ENCODE measurements around the gene BUB1B.

The BUB1B gene

DNA sequence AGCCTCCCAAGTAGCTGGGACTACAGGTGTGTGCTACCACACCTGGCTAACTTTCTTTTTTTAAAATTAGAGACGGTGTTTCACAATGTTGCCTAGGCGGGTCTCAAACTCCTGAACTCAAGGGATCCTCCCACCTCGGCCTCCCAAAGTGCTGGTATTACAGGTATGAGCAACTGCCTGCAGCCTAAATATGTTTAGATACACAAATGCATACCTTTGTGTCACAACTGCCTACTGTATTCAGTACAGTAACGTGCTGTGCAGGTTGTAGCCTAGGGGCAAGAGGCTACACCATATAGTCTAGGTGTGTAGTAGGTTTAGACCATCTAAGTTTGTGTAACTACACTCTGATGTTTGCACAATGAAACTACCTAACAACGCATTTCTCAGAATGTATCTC, 68.4 kb downstream of the BUB1B start:
- TF ChIP-seq, protein P1, sequence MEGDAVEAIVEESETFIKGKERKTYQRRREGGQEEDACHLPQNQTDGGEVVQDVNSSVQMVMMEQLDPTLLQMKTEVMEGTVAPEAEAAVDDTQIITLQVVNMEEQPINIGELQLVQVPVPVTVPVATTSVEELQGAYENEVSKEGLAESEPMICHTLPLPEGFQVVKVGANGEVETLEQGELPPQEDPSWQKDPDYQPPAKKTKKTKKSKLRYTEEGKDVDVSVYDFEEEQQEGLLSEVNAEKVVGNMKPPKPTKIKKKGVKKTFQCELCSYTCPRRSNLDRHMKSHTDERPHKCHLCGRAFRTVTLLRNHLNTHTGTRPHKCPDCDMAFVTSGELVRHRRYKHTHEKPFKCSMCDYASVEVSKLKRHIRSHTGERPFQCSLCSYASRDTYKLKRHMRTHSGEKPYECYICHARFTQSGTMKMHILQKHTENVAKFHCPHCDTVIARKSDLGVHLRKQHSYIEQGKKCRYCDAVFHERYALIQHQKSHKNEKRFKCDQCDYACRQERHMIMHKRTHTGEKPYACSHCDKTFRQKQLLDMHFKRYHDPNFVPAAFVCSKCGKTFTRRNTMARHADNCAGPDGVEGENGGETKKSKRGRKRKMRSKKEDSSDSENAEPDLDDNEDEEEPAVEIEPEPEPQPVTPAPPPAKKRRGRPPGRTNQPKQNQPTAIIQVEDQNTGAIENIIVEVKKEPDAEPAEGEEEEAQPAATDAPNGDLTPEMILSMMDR (IDR thresholded peaks at IDR 0.05; ENCODE audit: low read depth, low read length), result no peak
- H3K4me3 ChIP-seq (replicated peaks in 1 of 2; ENCODE audit: low read depth in 2 of 2, low read length in 2 of 2), result no peak overlapping the region
- DNase-seq (ENCODE audit: low read depth in 2 of 2), result no peak

DNA sequence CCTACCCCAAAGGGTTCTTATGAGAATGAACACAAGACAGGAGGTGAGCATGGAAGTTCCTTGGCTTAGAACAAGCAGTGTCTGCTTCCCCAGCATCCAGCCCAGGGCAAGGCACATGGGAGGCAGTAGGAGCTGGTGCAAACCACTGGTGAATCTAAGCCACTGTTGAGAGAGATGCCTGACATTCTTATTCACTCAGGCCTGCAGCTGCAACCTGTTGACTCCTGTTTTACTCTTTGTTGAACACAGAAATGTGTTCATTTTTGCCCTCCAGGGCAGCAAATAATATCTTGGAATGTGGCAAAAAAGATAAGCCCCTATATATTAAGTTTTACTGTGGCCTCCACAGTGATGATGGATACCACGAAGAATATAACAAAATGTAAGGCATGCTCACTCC, 69.1 kb downstream of the BUB1B start:
- no peak overlapping the region for H3K4me3 ChIP-seq (replicated peaks in 1 of 2; ENCODE audit: low read depth in 2 of 2, low read length in 2 of 2)
- TF ChIP-seq, protein P1 (IDR thresholded peaks at IDR 0.05; ENCODE audit: low read depth, low read length), result no peak
- DNase-seq (ENCODE audit: low read depth in 2 of 2), result no peak

DNA sequence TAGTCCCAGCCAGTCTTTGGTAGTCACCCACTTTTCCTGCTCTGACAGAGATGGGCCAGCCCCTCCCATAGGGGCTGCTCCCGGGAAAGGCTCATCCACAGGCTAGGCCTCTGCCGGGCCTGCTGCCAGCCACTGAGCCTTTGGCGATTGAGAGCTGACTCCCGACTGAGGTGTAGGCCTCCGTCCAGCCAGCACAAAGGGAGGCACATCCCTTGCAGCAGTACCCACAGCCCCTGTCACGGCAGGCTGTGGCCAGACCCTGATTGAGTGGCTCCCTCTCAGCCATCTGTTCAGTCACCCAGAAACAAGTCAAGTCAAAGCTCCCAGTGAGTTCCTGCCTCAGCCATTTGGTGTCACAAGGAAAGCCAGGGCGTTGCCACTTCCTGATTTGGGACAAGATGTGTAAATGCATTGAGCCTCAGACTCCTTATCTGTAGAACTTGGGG, 71.8 kb downstream of the BUB1B start:
- DNase-seq (ENCODE audit: low read depth in 2 of 2), result peak in 1 of 2 donors; percentile 49
- TF ChIP-seq, protein P1 (IDR thresholded peaks at IDR 0.05; ENCODE audit: low read depth, low read length), result no peak

DNA sequence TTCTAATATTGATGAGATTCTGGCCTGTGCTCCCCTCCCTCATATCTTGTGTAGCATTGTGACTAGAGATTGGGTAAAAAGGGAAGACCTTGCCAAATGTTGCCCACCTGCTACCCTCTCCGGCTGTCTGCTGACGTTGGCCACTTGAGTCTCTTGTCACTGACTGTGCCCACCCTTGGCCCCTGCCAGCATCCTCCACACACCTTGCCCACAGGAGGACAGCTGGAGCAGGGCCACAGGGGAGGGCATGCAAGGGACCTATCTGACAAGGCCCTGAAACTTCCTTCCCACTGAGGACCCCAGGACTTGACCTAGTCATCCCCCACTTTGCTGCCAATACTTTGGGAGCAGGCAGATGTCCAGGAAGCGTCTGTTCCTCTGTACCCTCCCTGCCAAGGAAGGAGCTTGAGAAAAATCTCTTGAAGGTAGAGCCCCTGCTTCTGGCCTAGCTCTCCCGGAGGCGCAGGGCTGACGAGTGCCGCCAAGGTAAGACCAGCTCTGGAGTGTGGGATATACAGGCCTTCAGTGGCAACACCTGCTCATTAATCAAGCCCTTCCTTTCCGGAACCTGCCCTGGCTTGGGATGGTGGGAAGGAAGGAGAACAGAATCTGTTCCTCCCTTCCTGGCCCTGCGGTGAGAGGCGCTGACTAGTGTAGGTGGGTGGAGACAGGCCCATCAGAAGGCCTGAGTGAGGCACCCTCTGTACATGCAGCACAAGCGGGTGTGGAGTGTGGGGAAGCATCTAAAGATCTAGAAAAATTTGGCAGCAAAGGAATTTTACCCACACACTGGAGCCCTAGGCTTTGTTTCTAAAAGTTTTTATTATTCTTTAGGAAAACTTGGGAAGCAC, 73.1 kb downstream of the BUB1B start:
- DNase-seq (ENCODE audit: low read depth in 2 of 2), result no peak
- TF ChIP-seq, protein P1 (IDR thresholded peaks at IDR 0.05; ENCODE audit: low read depth, low read length), result no peak
- H3K4me3 ChIP-seq (replicated peaks in 1 of 2; ENCODE audit: low read depth in 2 of 2, low read length in 2 of 2), result no peak overlapping the region

More for the DNA sequence above, 71.8 kb downstream of the BUB1B start:
- no peak overlapping the region for H3K4me3 ChIP-seq (replicated peaks in 1 of 2; ENCODE audit: low read depth in 2 of 2, low read length in 2 of 2)

DNA sequence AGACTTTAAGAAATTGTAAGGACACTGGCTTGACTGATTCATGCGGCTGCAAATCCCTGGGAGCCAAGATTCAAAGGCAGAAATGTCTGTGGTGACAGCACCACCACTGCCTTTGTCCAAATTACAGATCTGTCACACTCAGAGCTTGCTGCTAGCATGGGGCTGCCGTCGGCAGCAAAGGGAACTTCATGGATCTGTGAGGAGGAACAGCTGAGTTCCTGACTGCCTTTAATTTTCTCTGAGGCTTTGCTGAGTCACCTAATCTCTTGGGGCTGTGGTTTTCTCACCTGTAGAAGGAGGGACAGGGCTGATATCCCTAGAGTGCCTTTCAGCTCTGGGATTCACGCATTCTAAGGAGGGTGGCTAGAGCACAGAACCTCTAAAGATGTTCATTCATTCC, 73.9 kb downstream of the BUB1B start:
- no peak overlapping the region for H3K4me3 ChIP-seq (replicated peaks in 1 of 2; ENCODE audit: low read depth in 2 of 2, low read length in 2 of 2)
- TF ChIP-seq, protein P1 (IDR thresholded peaks at IDR 0.05; ENCODE audit: low read depth, low read length), result no peak

DNA sequence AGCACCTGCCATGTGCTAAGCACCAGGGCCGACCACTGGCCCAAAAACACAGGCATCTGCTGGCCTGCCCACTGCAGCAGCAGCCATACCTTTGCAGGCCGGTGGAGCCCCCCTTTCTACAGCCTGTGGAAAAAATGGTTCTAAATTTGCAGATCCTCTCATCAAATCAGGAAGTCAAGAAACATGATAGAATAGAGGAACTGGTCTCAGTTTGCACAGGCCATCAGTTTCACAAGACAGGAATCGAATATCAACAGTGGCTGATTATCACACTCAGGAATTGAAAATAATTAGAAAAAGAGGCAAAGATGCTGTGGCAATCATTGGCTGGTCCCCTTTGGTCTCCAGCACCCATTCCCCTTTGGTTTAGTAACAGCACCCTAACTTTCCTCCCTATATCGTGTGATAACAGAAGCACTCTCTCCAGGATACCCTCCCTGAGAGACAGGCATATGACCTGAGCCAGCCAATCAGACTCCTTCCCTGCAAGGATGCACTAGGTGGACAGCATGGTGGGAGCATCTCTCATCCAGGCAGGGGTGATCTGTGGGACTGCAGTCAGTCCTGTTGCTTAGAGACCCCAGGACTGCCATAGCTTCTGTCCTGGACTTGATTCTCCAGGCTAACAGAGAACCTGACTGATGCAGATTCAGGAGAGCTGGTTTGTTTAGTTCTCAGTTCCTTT, 74.5 kb downstream of the BUB1B start:
- TF ChIP-seq, protein P1 (IDR thresholded peaks at IDR 0.05; ENCODE audit: low read depth, low read length), result no peak
- no peak overlapping the region for H3K4me3 ChIP-seq (replicated peaks in 1 of 2; ENCODE audit: low read depth in 2 of 2, low read length in 2 of 2)
- DNase-seq (ENCODE audit: low read depth in 2 of 2), result no peak

More for the DNA sequence above, 73.9 kb downstream of the BUB1B start:
- no peak for DNase-seq (ENCODE audit: low read depth in 2 of 2)
